CMK (cell line): ENCODE results near the gene SPDYE9.
"Not testable (repeated sequence)": the region's sequence is repeated elsewhere in the genome, so short reads cannot be mapped to it uniquely, and the experiment has no call there.

Source experiments
- DNase-seq: peaks from one replicate; pipeline ENCODE4 v3.0.0-alpha.2; 2010; ENCODE audit warnings: low read depth

The SPDYE9 gene, protein sequence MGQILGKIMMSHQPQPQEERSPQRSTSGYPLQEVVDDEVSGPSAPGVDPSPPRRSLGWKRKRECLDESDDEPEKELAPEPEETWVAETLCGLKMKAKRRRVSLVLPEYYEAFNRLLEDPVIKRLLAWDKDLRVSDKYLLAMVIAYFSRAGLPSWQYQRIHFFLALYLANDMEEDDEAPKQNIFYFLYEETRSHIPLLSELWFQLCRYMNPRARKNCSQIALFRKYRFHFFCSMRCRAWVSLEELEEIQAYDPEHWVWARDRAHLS

DNA sequence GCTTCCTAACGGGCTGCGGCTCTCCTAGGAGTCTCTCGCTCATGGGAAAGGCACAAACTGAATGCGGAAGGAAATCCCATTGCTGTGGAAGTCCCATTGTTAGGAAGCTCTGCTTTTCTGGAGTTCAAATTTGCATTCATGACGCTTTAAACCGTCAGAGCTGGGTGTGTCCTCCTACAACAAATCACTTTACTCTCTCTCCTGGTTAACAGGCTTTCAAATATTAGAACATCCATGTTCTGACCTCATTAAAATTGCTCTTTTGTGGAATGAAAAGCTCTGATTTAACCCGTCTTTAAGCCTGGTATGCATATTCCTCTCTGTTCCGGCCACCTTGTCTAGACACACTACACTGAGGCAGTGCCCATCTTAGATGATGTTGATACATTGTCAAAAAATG is at the start of gene SPDYE9:
Gene SPDYE9, minus strand, starts transcription at position 101 of the 400 bp plus-strand sequence. CDS start 1,800 bp downstream, outside the sequence.
- DNase-seq, result not testable (repeated sequence)

DNA sequence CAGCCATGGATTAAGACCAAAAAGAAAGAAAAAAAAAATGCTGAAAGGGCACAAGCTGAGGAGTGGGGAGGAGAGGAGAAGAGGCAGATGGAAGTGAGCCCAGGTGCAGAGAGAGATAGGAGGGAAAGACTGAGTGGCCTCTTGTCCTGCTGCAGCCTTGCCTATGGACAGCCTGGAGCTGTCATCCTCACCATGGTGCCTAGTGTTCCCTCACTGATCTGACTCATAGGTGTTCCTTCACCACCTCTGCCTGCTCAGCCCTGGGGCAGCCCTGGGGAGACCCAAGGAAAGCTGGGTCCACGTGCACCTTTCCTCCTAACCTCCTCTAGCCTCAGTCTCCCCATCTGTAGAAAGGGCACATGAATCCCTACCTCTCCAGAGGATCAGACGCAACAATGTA is 49.0 kb upstream of the SPDYE9 start:
- DNase-seq, result not testable (repeated sequence)

DNA sequence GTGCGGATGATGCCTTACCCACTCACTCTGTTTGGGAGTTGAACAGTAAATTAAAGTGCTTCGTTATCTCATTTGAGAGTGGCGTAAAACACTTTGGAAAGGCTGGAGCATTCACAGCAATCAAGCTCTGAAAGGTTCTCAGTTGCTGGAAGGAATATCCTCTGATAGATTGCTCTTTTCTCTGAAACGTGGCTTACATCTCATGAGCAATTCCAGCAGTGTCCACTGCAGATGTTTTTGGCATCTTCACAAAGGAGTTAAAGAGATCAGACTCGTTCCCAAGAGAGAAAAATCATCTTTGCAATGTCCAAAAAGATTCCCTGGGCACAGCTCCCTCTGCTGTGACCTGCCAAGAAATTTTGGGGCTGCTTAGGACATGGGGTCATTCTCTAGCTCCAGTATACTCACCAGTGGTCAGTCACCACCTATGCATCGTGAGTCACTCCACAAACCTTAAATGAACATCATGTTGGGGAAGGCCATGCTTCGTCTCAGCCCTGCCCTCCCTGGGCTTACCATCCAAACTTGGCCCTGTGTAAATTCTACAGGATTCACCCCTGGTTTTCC is 46.9 kb upstream of the SPDYE9 start:
- not testable (repeated sequence) for DNase-seq

DNA sequence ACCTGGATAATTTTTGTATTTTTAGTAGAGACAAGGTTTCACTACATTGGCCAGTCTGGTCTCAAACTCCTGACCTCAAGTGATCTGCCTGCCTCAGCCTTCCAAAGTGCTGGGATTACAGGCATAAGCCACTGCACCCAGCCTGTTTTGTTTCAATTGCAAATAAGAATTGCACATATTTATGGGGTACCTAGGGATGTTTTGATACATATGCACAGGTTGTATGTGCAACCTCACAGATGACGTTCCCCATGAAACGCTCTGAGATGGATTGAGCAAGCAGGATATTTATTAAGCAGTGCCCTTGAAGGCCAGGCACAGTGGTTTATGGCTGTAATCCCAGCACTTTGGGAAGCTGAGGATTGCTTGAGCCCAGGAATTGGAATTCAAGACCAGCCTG is 44.8 kb upstream of the SPDYE9 start:
- not testable (repeated sequence) for DNase-seq

DNA sequence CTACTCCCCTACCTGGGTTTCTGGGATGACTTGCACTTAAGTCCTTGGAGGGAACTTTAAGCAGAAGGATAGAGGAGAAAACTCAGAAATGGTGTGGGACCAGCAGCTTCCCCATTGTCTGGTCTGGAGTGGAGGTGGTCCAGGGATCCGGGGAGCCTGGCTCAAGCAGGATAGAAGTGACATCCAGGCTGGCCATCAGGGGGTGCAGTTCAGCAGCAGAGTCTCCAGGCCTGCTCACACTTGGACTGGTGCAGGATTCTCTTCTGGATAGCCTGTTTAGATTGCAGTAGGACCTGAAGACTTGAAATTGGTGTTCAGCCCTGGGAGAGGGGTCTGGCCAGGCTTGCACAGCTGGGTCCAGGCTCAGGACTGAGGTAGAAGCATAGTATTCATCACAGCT is 38.3 kb upstream of the SPDYE9 start:
- DNase-seq, result not testable (repeated sequence)

DNA sequence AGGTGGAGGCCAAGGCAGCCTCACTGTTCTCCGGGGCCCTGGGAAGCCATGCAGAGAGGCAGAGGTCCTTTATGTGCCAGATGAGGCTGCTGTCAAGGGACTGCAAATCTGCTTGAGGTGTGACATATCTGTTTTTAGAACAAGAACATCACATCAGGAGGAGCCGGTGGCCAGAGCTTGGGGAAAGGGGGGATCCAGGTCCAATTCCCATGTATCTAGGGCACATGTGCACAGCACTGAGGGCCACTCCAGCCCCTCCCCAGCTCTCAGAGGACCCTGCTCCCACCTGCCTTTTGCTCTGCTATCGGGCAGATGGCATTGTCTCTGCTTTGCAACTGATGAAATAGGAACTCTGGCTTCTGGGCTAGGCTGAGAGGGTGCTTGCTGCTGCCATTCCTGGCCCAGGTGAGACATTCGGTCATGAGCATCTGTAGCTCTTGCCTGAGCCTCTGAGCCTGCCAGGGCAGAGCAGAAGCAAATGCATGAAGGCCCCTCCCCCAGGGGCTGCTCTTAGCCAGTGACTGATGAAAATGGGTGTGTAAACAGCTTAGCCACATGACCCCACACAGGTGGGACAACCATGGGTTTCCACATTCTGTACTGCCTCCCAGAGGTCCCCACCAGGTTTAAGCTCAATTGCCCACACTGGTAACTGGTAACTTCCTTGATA is 37.1 kb upstream of the SPDYE9 start:
- DNase-seq, result not testable (repeated sequence)

DNA sequence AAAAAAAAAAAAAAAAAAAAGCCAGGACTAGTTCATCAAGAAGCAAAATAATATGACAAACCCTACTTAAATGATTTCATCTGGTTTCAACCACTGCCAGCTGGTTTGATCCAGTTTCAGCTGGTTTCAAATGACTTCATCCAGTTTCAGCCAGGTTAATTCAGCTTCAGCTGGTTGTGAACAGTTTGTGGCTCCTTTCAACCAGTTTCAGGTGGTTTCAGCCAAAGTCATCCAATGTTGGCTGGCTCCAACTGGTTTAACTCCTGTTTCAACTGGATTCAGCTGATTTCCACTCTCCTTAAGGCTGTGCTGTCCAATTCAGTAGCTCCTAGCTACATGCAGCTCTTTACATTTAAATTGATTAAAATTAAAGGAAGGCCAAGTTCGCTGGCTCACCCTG is 32.3 kb upstream of the SPDYE9 start:
- DNase-seq, result not testable (repeated sequence)

DNA sequence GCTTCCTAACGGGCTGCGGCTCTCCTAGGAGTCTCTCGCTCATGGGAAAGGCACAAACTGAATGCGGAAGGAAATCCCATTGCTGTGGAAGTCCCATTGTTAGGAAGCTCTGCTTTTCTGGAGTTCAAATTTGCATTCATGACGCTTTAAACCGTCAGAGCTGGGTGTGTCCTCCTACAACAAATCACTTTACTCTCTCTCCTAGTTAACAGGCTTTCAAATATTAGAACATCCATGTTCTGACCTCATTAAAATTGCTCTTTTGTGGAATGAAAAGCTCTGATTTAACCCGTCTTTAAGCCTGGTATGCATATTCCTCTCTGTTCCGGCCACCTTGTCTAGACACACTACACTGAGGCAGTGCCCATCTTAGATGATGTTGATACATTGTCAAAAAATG is 28.0 kb downstream of the SPDYE9 start, which contains the start of gene SPDYE11:
Gene SPDYE11, minus strand, starts transcription at position 101 of the 400 bp plus-strand sequence. CDS start 1,800 bp downstream, outside the sequence.
- not testable (repeated sequence) for DNase-seq

DNA sequence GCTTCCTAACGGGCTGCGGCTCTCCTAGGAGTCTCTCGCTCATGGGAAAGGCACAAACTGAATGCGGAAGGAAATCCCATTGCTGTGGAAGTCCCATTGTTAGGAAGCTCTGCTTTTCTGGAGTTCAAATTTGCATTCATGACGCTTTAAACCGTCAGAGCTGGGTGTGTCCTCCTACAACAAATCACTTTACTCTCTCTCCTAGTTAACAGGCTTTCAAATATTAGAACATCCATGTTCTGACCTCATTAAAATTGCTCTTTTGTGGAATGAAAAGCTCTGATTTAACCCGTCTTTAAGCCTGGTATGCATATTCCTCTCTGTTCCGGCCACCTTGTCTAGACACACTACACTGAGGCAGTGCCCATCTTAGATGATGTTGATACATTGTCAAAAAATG is 56.2 kb downstream of the SPDYE9 start, which contains the start of gene SPDYE8:
Gene SPDYE8, minus strand, starts transcription at position 101 of the 400 bp plus-strand sequence. CDS start 1,800 bp downstream, outside the sequence.
- DNase-seq, result not testable (repeated sequence)
